HL-60/S4 treated with phorbol 12-myristate 13-acetate at 8.2 ng/mL for 4 days and 3 days (cell line): ENCODE data around the gene JADE2.

ENCODE experiments used
- in situ Hi-C: fragments of 300-500 bp; cut with MboI; formaldehyde crosslinking; loops from 2 replicates; pipeline ENCODE4 v1.15.0; 2022; ENCODE audit warnings: low sequenced_read_pairs

The JADE2 gene

GRCh38 chr5:134620634-134621033 is 95.2 kb downstream of the JADE2 start:
- in situ Hi-C loops = no loop called here

- in situ Hi-C loops = no loop called here
Observed at GRCh38 chr5:134625559-134625958, 100.1 kb downstream of the JADE2 start.

GRCh38 chr5:134626369-134627014 is 101.0 kb downstream of the JADE2 start:
- in situ Hi-C loops = no loop called here
